ENCODE measurements around the gene MCCC2. TPM values are rescaled to one million over a fixed set of nuclear protein-coding genes. Genes with fewer than 3 reads are reported as not detected.

The MCCC2 gene
- total and polyA plus RNA-seq, 2 of the 13 experiments (the other 11 are each of a cell fraction or from before 2014, with no cell fraction given): 44.8 to 83.6 TPM

DNA sequence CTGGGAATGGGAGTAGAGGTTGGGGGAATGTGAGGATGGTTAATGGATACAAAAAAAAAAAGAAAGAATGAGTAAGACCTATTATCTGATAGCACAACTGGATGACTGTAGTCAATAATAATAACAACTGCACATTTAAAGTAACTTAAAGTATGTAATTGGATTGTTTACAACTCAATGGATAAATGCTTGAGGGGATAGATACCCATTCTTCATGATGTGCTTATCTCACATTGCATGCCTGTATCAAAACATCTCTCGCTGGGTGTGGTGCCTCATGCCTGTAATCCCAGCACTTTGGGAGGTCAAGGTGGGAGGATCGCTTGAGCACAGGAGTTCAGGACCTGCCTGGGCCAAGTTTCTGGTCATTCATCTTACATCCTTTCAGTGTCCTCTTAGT is 34.6 kb downstream of the MCCC2 start:
- no TSS peak for BruUV-seq (replicated peaks)
- Histone ChIP-seq H3K9ac (ENCODE audit: insufficient read depth, low read depth, low read length) (no peak overlapping the region), H3K4me1 (ENCODE audit: insufficient read depth, low read length) (no peaks in the 10 kb centered on the region), H3K36me3 (replicated peaks in 1 of 2; ENCODE audit: control insufficient read depth in 1 of 2, insufficient read depth in 2 of 2, low read length in 2 of 2) (peaks cover 10 to 41% of the 10 kb centered on the region in 2 experiments), H3K27me3 (ENCODE audit: control insufficient read depth in 1 of 2, insufficient read depth in 2 of 2, low read length in 2 of 2) (no peaks in the 10 kb centered on the region), H3K4me3 (replicated peaks in 1 of 3; ENCODE audit: insufficient read depth in 1 of 3, low read depth in 2 of 3, low read length in 3 of 3) (no peak overlapping the region), H3K27ac (ENCODE audit: extremely low read length, insufficient read depth, low read length) (no peak overlapping the region), H4K20me1 (ENCODE audit: insufficient read depth, low read length) (no peaks in the 10 kb centered on the region), H3K79me2 (ENCODE audit: insufficient read depth, low read length) (peaks cover 8% of the 10 kb centered on the region), H3K9me3 (ENCODE audit: low read length) (no peaks in the 10 kb centered on the region), H2AFZ (ENCODE audit: low read length) (no peak overlapping the region), H3K4me2 (ENCODE audit: low read depth, low read length) (no peak overlapping the region)
- POLR2A ChIA-PET: no interaction called here
- intact Hi-C loops (cut with micrococcal nuclease; ENCODE audit: unreplicated experiment) (no loop called here), in situ Hi-C loops (cut with HindIII; ENCODE audit: extremely low pct_ligation_motif_present, low pct_unique_long_range_greater_than_20kb) (no loop called here)
- DNase-seq (ENCODE audit: low spot score) (no peak), FAIRE-seq (no peak), ATAC-seq (no peak)
- CTCF ChIA-PET (ENCODE audit: low intra/inter-chr PET ratio, low total read pairs): no interaction called here
- no peak for TF ChIP-seq ZMYM3 (CRISPR knock-in tag; IDR thresholded peaks at IDR 0.05)
- TF ChIP-seq, protein P1, sequence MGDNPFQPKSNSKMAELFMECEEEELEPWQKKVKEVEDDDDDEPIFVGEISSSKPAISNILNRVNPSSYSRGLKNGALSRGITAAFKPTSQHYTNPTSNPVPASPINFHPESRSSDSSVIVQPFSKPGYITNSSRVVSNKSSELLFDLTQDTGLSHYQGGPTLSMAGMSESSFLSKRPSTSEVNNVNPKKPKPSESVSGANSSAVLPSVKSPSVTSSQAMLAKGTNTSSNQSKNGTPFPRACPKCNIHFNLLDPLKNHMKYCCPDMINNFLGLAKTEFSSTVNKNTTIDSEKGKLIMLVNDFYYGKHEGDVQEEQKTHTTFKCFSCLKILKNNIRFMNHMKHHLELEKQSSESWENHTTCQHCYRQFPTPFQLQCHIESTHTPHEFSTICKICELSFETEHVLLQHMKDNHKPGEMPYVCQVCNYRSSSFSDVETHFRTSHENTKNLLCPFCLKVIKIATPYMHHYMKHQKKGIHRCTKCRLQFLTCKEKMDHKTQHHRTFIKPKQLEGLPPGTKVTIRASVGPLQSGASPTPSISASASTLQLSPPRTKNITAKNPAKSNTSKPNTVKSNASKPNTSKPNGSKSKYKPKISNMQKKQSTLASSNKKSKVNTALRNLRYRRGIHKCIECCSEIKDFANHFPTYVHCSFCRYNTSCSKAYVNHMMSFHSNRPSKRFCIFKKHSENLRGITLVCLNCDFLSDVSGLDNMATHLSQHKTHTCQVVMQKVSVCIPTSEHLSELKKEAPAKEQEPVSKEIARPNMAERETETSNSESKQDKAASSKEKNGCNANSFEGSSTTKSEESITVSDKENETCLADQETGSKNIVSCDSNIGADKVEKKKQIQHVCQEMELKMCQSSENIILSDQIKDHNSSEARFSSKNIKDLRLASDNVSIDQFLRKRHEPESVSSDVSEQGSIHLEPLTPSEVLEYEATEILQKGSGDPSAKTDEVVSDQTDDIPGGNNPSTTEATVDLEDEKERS (CRISPR knock-in tag; IDR thresholded peaks at IDR 0.05): no peak
- no peak for TF ChIP-seq TAF15 (IDR thresholded peaks at IDR 0.05; ENCODE audit: low read depth, low read length, poor library complexity, severe bottlenecking)
- no peak for TF ChIP-seq ZNF224 (CRISPR knock-in tag; IDR thresholded peaks at IDR 0.05)
- no peak for TF ChIP-seq NFKB2 (CRISPR knock-in tag; IDR thresholded peaks at IDR 0.05; ENCODE audit: borderline replicate concordance)
- 100% methylated on average over 2 of the region's 2 CpGs for WGBS (ENCODE audit: low lambda C conversion rate)

DNA sequence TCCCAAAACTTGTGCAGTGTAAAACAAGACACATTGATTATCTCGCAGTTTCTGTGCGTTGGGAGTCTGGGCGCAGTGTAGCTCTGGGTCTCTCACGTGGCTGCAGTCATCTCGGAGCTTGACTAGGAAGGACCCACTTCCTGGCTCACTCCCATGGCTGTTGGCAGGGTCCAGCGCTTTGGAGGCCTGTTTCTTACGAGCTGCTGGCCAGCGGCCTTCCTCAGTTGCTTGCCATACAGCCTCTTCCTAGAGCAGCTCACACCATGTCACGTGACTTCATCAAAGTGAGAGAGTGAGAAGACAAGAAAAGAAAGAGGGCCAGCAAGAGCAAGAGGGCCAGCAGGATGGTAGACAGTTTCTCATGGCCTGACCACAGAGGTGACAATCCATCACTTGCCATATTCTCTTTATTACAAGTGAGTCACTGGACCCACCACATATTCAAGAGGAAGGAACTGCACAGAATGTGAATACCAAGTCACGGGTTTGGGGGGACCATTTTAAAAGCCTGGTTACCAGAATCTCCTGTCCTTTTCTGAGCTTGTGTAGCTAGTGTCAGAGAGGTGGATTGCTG is 36.2 kb downstream of the MCCC2 start:
- Histone ChIP-seq H3K79me2 (ENCODE audit: insufficient read depth, low read length) (peaks cover 5% of the 10 kb centered on the region), H3K4me2 (ENCODE audit: low read depth, low read length) (no peak overlapping the region), H3K9me3 (ENCODE audit: low read length) (no peaks in the 10 kb centered on the region), H4K20me1 (ENCODE audit: insufficient read depth, low read length) (no peaks in the 10 kb centered on the region), H3K4me1 (ENCODE audit: insufficient read depth, low read length) (no peaks in the 10 kb centered on the region), H2AFZ (ENCODE audit: low read length) (no peak overlapping the region), H3K27ac (ENCODE audit: extremely low read length, insufficient read depth, low read length) (no peak overlapping the region), H3K36me3 (replicated peaks in 1 of 2; ENCODE audit: control insufficient read depth in 1 of 2, insufficient read depth in 2 of 2, low read length in 2 of 2) (peaks cover 10 to 43% of the 10 kb centered on the region in 2 experiments), H3K9ac (ENCODE audit: insufficient read depth, low read depth, low read length) (no peak overlapping the region), H3K27me3 (ENCODE audit: control insufficient read depth in 1 of 2, insufficient read depth in 2 of 2, low read length in 2 of 2) (no peaks in the 10 kb centered on the region), H3K4me3 (replicated peaks in 1 of 3; ENCODE audit: insufficient read depth in 1 of 3, low read depth in 2 of 3, low read length in 3 of 3) (no peak overlapping the region)
- BruUV-seq (replicated peaks): no TSS peak
- CTCF ChIA-PET (ENCODE audit: low intra/inter-chr PET ratio, low total read pairs): no interaction called here
- in situ Hi-C loops (cut with HindIII; ENCODE audit: extremely low pct_ligation_motif_present, low pct_unique_long_range_greater_than_20kb) (no loop called here), intact Hi-C loops (cut with micrococcal nuclease; ENCODE audit: unreplicated experiment) (no loop called here)
- POLR2A ChIA-PET: no interaction called here
- no peak for DNase-seq (ENCODE audit: low spot score)
- no peak for FAIRE-seq
- ATAC-seq: no peak
- WGBS (ENCODE audit: low lambda C conversion rate): 97% methylated on average over 10 of the region's 10 CpGs
- TF ChIP-seq ZNF678 (CRISPR knock-in tag; IDR thresholded peaks at IDR 0.05) (no peak), GTF3A (CRISPR knock-in tag; conservative IDR thresholded peaks at IDR 0.05) (no peak), ZNF17 (CRISPR knock-in tag; IDR thresholded peaks at IDR 0.05) (no peak)
- TF ChIP-seq, protein P2, sequence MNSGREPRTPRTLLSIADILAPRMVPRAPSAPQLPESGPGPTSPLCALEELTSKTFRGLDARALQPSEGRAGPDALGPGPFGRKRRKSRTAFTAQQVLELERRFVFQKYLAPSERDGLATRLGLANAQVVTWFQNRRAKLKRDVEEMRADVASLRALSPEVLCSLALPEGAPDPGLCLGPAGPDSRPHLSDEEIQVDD (CRISPR knock-in tag; IDR thresholded peaks at IDR 0.05; ENCODE audit: borderline replicate concordance): no peak
- TF ChIP-seq, protein P3, sequence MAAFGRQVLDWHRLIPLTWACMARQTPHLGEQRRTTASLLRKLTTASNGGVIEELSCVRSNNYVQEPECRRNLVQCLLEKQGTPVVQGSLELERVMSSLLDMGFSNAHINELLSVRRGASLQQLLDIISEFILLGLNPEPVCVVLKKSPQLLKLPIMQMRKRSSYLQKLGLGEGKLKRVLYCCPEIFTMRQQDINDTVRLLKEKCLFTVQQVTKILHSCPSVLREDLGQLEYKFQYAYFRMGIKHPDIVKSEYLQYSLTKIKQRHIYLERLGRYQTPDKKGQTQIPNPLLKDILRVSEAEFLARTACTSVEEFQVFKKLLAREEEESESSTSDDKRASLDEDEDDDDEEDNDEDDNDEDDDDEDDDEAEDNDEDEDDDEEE (CRISPR knock-in tag; IDR thresholded peaks at IDR 0.05): no peak
- TF ChIP-seq, protein P4, sequence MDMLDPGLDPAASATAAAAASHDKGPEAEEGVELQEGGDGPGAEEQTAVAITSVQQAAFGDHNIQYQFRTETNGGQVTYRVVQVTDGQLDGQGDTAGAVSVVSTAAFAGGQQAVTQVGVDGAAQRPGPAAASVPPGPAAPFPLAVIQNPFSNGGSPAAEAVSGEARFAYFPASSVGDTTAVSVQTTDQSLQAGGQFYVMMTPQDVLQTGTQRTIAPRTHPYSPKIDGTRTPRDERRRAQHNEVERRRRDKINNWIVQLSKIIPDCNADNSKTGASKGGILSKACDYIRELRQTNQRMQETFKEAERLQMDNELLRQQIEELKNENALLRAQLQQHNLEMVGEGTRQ (IDR thresholded peaks at IDR 0.05; ENCODE audit: low read depth, low read length): no peak
- TF ChIP-seq, protein P4 (CRISPR knock-in tag; IDR thresholded peaks at IDR 0.05; ENCODE audit: borderline replicate concordance): no peak

Data from HepG2 (cell line).